IMR-90 (cell line): ENCODE results near the gene CIBAR2.

Experiments used
- BHLHE40 ChIP-seq: fragments of 150-350 bp; IDR thresholded peaks from 2 replicates; pipeline ENCODE4 v1.6.1; 2016; ENCODE audit warnings: mild to moderate bottlenecking, low read depth, low read length
- CEBPB ChIP-seq: IDR thresholded peaks from 2 replicates; pipeline ENCODE4 v1.6.1; 2012; ENCODE audit warnings: low read depth, low read length, improper control_type of control experiment
- CTCF ChIP-seq: conservative IDR thresholded peaks from 2 replicates; pipeline ENCODE4 v1.5.1; 2012; ENCODE audit warnings: mild to moderate bottlenecking, low read depth, low read length, improper control_type of control experiment
- FOS ChIP-seq: fragments of 150-350 bp; IDR thresholded peaks from 2 replicates; pipeline ENCODE4 v1.6.1; 2016; ENCODE audit warnings: low read depth, low read length
- RAD21 ChIP-seq: IDR thresholded peaks from 2 replicates; pipeline ENCODE4 v1.6.1; 2012; ENCODE audit warnings: low read length, improper control_type of control experiment
- RFX5 ChIP-seq: IDR thresholded peaks from 2 replicates; pipeline ENCODE4 v1.8.0; 2012; ENCODE audit warnings: low read depth, mild to moderate bottlenecking, low read length, moderate library complexity

GRCh38 chr16:85153656-85154091 is 41.4 kb upstream of the CIBAR2 start:
- TF ChIP-seq CTCF, result no peak
- TF ChIP-seq RFX5, result no peak
- no peak for TF ChIP-seq RAD21
- TF ChIP-seq FOS, result no peak
- no peak for TF ChIP-seq CEBPB
- TF ChIP-seq BHLHE40, result no peak
